Pulmonary artery endothelial cell (primary cell): ENCODE results near the gene CALHM3. TPM values are rescaled to one million over a fixed set of nuclear protein-coding genes. Genes with fewer than 3 reads are reported as not detected.
A peak's percentile ranks its signal among the peaks of the same experiment; 100 is the strongest.
"Not testable (repeated sequence)": the region's sequence is repeated elsewhere in the genome, so short reads cannot be mapped to it uniquely, and the experiment has no call there.

ENCODE experiments used
- DNase-seq: peaks from one replicate; pipeline ENCODE4 v3.0.0-alpha.2; 2011; ENCODE audit warnings: low read depth, low spot score
- total RNA-seq: library from RNA; depleted of rRNA; stranded (reverse); fragments of >200 nt; gene quantifications from 2 replicates; pipeline ENCODE4 v1.2.3, GENCODE V29; 2014

The CALHM3 gene
- total RNA-seq, result not detected in 2 replicates

DNA sequence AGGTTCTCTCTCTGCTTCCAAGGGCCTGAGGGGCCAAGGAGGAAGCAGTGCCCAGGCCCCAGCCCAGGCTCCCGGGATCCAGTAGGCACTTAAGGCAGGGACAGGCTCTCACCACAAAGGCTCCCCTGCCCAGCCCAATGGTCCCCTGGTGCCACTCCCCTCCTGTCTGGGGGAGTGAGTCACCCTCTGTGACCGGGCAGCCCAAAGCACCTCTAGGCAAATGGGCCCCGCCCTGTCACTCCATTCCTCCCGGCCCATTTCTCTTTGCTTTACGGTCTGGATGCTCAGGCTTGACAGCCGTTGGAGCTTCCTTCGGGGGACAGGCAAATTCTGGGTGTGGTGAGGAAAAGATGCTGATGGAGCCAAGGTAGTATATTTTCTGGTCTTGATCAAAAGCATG, at the start of gene CALHM3:
TSS of gene CALHM3 (minus strand) at position 106 of the 400 bp plus-strand sequence. CDS start 208 bp downstream, outside the sequence.
- DNase-seq, result no peak

GRCh38 chr10:103528549-103528948, 49.5 kb upstream of the CALHM3 start:
- DNase-seq, result no peak

GRCh38 chr10:103527476-103527875, 48.4 kb upstream of the CALHM3 start:
- DNase-seq, result not testable (repeated sequence)

DNA sequence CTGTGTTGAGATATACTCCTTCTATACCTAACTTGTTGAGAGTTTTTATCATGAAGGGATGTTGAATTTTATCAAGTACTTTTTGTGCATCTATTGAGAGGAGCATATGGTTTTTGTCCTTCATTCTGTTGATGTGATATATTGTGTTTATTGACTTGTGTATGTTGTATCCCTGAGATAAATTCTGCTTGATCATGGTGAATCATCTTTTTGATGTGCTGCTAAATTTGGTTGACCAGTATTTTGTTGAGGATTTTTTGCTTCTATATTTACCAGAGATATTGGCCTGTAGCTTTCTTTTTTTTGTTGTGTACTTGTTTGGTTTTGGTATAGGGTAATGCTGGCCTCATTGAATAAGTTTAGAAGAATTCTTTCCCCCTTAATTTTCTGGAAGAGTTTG, 46.9 kb upstream of the CALHM3 start:
- DNase-seq, result no peak

- DNase-seq, result no peak
Measured at GRCh38 chr10:103523683-103524082, 44.6 kb upstream of the CALHM3 start.

DNA sequence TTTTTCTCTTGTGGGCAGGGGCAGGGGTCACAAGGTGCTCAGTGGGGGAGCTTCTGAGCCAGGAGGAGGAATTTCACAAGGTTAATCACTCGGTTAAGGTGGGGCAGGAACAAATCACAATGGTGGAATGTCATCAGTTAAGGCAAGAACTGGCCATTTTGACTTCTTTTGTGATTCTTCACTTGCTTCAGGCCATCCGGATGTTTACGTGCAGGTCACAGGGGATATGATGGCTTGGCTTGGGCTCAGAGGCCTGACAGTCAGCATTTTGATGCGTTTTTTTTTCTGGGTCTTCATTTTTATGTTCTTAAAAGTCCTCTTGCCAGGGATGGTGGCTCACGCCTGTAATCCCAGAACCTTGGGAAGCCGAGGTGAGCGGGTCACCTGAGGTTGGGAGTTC, 43.0 kb upstream of the CALHM3 start:
- DNase-seq, result not testable (repeated sequence)

GRCh38 chr10:103519798-103520197, 40.8 kb upstream of the CALHM3 start:
- DNase-seq, result no peak

GRCh38 chr10:103517234-103518085, 38.4 kb upstream of the CALHM3 start:
- DNase-seq, result no peak

- no peak for DNase-seq
Measured at GRCh38 chr10:103514244-103514643, 35.2 kb upstream of the CALHM3 start.

- no peak for DNase-seq
Measured at GRCh38 chr10:103513380-103514060, 34.5 kb upstream of the CALHM3 start.

GRCh38 chr10:103512591-103513379, 33.7 kb upstream of the CALHM3 start:
- no peak for DNase-seq

DNA sequence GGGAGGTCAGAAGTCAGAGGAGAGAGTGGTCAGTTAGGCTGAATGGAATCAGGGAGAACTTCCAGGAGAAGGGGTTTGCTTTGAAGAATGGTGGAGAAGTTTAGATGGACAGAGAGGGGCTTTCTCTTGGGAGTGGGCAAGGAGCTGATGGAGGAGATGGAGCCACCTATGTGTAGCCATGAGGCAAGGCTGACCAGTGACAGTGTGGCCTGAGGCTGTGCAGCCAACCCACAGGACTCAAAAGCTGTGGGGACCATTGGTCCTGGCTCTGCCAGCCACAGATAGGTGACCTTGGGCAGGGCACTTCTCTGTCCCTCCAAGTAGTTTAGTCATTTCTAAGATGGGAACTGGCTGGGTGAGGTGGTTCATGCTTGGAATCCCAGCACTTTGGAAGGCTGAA, 33.1 kb upstream of the CALHM3 start:
- no peak for DNase-seq

DNA sequence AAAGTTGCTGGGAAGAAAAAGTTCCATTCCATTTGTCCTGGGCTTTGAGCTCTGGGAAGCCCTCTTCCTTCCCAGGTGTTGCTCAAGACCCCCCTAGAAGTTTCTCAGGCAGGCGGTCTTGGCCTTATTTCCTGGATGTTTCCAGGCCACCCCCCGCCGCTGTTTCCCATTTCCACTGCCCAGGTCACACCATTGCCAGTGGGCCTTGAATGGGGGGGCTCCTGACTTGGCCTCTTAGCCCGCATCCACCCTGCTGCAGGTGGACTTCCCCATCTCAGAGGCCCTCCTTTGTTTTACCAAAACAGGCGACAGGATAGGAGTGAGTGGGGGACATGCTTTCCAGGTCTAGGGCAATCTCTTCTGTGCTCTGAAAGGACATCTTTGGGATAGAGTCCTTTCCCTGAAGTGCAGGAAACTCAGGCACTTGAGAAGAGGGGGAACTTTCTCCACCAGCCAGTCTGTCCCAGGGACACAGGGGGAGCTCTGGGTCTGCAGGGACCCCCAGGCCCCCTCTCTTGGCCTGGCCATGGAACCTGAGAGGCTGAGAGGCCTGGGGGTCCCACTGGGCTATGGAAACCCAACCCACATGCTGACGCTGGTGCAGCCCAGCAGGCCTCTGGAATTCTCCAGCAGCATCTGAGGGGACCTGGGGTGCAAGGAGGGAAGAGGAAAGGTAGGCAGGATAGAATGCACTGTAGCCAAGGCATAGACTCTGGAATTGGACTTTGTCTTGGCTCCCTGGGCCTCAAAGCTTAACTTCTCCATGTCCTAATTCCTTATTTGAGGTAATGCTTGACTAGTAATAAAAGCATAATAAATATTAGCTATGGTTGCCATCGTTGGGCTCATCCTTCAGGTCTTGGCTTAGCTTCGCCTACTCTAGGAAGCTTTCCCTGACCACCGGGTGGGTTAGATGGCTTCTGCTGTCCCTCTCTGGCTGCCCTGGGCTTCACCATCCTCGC, 32.0 kb upstream of the CALHM3 start:
- DNase-seq, result no peak

DNA sequence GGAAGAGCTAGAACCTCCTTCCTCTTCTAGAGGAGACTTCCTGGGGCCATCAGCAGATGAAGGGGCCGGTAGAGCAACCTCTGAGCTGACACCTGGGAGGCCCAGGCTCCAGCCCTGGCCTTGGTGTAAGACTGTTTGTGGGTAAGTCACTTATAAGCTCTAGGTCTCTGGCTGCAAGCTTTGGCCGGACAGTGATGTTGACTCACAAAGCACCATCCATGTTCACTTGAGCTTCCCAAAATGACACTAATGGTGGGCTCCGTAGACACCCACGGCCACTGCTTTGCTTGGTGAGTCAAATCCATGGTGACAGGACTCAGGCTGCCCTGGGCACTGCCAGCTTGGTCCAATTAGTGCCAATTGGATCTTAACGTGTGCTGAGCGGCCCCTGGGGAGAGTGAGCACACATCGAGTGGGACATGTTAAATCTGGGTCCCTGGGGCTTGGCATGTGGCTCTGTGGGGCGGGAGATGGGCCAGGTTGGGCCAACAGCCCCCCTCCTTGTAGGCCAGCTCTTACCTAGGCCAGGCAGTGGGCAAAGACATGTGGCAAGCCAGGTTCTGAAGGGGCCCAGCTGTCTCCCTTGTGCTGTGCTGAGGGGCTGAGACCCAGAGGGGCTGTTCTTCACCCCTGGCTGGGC, 31.1 kb upstream of the CALHM3 start:
- no peak for DNase-seq

DNA sequence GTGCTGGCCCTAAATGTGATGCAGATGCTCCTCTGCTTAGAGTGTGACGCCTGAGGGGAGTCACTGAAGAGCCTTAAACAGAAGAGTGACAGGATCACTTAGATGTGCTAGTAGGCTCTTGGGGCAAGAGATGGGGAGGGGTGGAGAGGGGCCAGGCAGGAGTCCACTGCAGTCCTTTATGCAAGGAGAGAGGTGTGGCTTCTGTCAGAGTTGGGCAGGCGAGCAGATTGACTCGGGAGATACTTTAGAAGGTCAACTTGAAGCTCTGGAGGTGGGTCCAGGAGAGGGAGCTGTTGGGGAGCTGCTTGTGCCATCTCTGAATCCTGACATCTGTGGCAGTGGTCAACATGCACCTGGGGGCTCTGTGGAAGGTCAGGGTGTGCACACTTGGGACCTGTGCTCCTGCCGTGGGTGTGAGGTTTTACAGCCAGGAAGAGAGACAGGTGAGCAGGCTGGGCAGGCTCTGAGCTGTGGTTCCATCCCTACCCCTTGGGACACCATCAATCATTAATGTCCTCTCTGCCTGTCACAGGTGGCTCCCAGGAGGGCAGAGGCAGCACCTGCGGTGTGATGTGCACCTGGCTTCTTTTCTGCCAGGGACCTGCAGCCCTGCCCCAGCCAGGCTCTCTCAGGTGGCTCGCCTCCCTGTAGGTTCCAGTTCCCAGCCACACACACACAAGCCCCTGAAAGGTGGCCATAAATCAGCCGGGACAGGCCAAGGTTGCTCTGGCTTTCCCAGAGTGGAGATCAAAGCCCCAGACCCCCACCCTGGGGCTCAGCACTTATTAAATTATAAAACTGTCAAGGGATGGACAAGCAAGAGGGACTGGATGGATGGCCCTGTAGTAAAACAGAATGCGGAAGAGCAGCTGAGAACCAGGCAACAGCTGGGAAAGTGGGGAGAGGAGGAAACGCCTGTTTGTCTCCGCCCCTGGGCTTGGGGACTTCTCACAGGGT, 28.5 kb upstream of the CALHM3 start:
- no peak for DNase-seq

GRCh38 chr10:103506061-103506460, 27.0 kb upstream of the CALHM3 start:
- no peak for DNase-seq

DNA sequence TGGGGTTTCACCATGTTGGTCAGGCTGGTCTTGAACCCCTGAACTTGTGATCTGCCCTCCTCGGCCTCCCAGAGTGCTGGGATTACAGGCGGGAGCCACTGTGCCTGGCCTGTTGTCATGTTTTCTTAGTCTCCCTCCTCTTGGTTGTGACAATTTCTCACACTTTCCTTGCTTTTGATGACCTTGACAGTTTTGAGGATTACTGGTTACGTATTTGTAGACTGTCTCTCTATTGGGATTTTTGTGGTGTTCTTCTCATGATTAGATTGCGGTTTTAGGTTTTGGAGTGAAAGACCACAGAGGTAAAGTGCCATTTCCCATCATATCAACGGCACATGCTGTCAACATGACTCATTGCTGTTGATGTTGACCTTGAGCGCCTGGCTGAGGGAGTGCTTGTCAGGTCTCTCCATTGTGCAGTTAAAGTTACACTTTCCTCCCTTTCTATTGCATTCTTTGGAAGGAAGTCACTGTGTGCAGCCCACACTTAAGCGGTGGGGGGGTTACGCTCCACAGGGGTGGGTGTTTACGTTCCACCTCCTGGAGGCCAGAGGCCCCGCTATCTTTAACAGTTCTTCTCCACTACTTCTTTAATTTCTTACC, 25.2 kb upstream of the CALHM3 start:
- DNase-seq, result peak; percentile 77

- not testable (repeated sequence) for DNase-seq
Measured at GRCh38 chr10:103503777-103504176, 24.7 kb upstream of the CALHM3 start.
